Measurements from ENCODE around the gene SFXN3. TPM values are rescaled to one million over a fixed set of nuclear protein-coding genes. Genes with fewer than 3 reads are reported as not detected.
A peak's percentile ranks its signal among the peaks of the same experiment; 100 is the strongest.

Gene SFXN3
- total and polyA plus RNA-seq, 2 of the 13 experiments (the other 11 are each of a cell fraction or from before 2014, with no cell fraction given), result 16.8 to 71.5 TPM

- TF ChIP-seq ZNF337 (CRISPR knock-in tag; IDR thresholded peaks at IDR 0.05; ENCODE audit: borderline replicate concordance, low read depth) (no peak), TBL1XR1 (IDR thresholded peaks at IDR 0.05; ENCODE audit: borderline replicate concordance, low read length, partially characterized antibody) (no peak), KDM4B (CRISPR knock-in tag; IDR thresholded peaks at IDR 0.05) (no peak), FOXA3 (CRISPR knock-in tag; IDR thresholded peaks at IDR 0.05) (no peak), IRF2 (CRISPR knock-in tag; IDR thresholded peaks at IDR 0.05) (peak; percentile 6; the same call in 1 of the 2 replicates), RBM39 (IDR thresholded peaks at IDR 0.05; ENCODE audit: low read depth, low read length, poor library complexity, severe bottlenecking) (no peak), ZNF709 (CRISPR knock-in tag; IDR thresholded peaks at IDR 0.05) (no peak), MTF2 (CRISPR knock-in tag; IDR thresholded peaks at IDR 0.05; ENCODE audit: borderline replicate concordance) (no peak), NR0B2 (CRISPR knock-in tag; IDR thresholded peaks at IDR 0.05) (no peak), ZNF547 (CRISPR knock-in tag; IDR thresholded peaks at IDR 0.05) (no peak), RBFOX2 (IDR thresholded peaks at IDR 0.05; ENCODE audit: low read depth, low read length) (0 out of 2 replicates have a peak, but pooled peaks have one; percentile 23), ZBTB7A (CRISPR knock-in tag; IDR thresholded peaks at IDR 0.05) (no peak), FOXC1 (CRISPR knock-in tag; IDR thresholded peaks at IDR 0.05; ENCODE audit: borderline replicate concordance) (no peak), ZMAT3 (CRISPR knock-in tag; conservative IDR thresholded peaks at IDR 0.05) (no peak), ZNF441 (CRISPR knock-in tag; IDR thresholded peaks at IDR 0.05; ENCODE audit: borderline replicate concordance) (no peak), ZFP82 (CRISPR knock-in tag; IDR thresholded peaks at IDR 0.05; ENCODE audit: borderline replicate concordance) (no peak), HOXA7 (CRISPR knock-in tag; IDR thresholded peaks at IDR 0.05) (no peak), ARNT2 (CRISPR knock-in tag; IDR thresholded peaks at IDR 0.05; ENCODE audit: low read depth) (no peak), CENPX (CRISPR knock-in tag; IDR thresholded peaks at IDR 0.05) (no peak)
- TF ChIP-seq, protein P1, sequence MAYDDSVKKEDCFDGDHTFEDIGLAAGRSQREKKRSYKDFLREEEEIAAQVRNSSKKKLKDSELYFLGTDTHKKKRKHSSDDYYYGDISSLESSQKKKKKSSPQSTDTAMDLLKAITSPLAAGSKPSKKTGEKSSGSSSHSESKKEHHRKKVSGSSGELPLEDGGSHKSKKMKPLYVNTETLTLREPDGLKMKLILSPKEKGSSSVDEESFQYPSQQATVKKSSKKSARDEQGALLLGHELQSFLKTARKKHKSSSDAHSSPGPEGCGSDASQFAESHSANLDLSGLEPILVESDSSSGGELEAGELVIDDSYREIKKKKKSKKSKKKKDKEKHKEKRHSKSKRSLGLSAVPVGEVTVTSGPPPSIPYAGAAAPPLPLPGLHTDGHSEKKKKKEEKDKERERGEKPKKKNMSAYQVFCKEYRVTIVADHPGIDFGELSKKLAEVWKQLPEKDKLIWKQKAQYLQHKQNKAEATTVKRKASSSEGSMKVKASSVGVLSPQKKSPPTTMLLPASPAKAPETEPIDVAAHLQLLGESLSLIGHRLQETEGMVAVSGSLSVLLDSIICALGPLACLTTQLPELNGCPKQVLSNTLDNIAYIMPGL (CRISPR knock-in tag; IDR thresholded peaks at IDR 0.05; ENCODE audit: borderline replicate concordance in 1 of 2, low read depth in 1 of 2), result peak in 1 of 2 experiments; percentile 35; a peak in 1 of 4 replicates
- TF ChIP-seq, protein P2, sequence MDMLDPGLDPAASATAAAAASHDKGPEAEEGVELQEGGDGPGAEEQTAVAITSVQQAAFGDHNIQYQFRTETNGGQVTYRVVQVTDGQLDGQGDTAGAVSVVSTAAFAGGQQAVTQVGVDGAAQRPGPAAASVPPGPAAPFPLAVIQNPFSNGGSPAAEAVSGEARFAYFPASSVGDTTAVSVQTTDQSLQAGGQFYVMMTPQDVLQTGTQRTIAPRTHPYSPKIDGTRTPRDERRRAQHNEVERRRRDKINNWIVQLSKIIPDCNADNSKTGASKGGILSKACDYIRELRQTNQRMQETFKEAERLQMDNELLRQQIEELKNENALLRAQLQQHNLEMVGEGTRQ (IDR thresholded peaks at IDR 0.05; ENCODE audit: low read depth, low read length), result no peak
- TF ChIP-seq, protein P2 (CRISPR knock-in tag; IDR thresholded peaks at IDR 0.05; ENCODE audit: borderline replicate concordance), result no peak
- TF ChIP-seq, protein P3, sequence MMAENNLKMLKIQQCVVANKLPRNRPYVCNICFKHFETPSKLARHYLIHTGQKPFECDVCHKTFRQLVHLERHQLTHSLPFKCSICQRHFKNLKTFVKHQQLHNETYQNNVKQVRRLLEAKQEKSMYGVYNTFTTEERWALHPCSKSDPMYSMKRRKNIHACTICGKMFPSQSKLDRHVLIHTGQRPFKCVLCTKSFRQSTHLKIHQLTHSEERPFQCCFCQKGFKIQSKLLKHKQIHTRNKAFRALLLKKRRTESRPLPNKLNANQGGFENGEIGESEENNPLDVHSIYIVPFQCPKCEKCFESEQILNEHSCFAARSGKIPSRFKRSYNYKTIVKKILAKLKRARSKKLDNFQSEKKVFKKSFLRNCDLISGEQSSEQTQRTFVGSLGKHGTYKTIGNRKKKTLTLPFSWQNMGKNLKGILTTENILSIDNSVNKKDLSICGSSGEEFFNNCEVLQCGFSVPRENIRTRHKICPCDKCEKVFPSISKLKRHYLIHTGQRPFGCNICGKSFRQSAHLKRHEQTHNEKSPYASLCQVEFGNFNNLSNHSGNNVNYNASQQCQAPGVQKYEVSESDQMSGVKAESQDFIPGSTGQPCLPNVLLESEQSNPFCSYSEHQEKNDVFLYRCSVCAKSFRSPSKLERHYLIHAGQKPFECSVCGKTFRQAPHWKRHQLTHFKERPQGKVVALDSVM (CRISPR knock-in tag; IDR thresholded peaks at IDR 0.05), result peak; percentile 67
Observed at GRCh38 chr10:101011517-101012423, 19.3 kb upstream of the SFXN3 start (continued).
